Ovary (tissue), 3 donors: ENCODE data around the gene SAP30BP.

Source experiments
- CTCF ChIP-seq, 3 donors: fragments of 450-650 bp in 2 of 3; fragments of 200-600 bp in 1 of 3; IDR thresholded peaks; one replicate each; pipeline versions ENCODE4 v1.5.1 to v1.8.0; 2016 to 2022; ENCODE audit warnings: antibody characterized with exemption in 3 of 3, mild to moderate bottlenecking in 1 of 3
- POLR2A ChIP-seq: fragments of 450-650 bp; IDR thresholded peaks from one replicate; pipeline ENCODE4 v1.6.1; 2017; ENCODE audit warnings: antibody characterized with exemption, mild to moderate bottlenecking, moderate library complexity
- donor health status: DM: no; HTN: no; CAD: no.

DNA sequence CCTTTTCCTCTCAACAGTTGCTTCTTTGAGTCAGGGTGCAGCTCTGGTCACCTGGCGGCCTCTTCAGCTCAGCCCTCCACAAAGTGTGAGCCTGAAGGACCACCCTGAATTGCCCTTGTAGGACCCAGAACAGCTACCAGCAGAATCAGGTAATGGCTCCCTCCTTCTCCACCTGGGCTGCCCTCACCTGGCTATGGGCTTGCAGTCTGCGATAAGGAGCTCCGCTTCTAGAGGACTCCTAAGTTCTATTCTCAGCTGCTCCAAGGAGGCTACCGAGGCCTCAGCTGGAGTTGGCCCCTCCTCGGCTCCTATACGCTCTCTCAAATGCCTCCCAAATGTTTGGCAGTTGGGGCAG is 20.5 kb upstream of the SAP30BP start:
- TF ChIP-seq CTCF (IDR thresholded peaks at IDR 0.05) (no peak), POLR2A (no peak)
